Sigmoid colon (tissue), 4 donors: ENCODE measurements around the gene CHCHD4.

Experiments
- CTCF ChIP-seq, 4 experiments: fragments of 450-650 bp in 3 of 4; fragments of 200-600 bp in 1 of 4; IDR thresholded peaks; one replicate each; pipeline ENCODE4 v1.5.1; 2016 to 2019; ENCODE audit warnings: antibody characterized with exemption in 4 of 4, mild to moderate bottlenecking in 3 of 4, moderate library complexity in 2 of 4
- EP300 ChIP-seq, 4 donors: sonication (generic); formaldehyde crosslinking; IDR thresholded peaks; one replicate each; pipeline ENCODE4 v1.6.1; 2017; ENCODE audit warnings: antibody characterized with exemption in 4 of 4
- POLR2A ChIP-seq, 2 donors: fragments of 450-650 bp; IDR thresholded peaks; one replicate each; pipeline ENCODE4 v1.6.1; 2016; ENCODE audit warnings: antibody characterized with exemption in 2 of 2, mild to moderate bottlenecking in 2 of 2, moderate library complexity in 2 of 2

- TF ChIP-seq CTCF (IDR thresholded peaks at IDR 0.05) (no peak), POLR2A (IDR thresholded peaks at IDR 0.05) (no peak), EP300 (IDR thresholded peaks at IDR 0.05) (no peak)
Measured at GRCh38 chr3:14129296-14129695, 4.6 kb upstream of the CHCHD4 start.
